ENCODE results near the gene RRP1.
A peak's percentile ranks its signal among the peaks of the same experiment; 100 is the strongest.

RRP1 gene

DNA sequence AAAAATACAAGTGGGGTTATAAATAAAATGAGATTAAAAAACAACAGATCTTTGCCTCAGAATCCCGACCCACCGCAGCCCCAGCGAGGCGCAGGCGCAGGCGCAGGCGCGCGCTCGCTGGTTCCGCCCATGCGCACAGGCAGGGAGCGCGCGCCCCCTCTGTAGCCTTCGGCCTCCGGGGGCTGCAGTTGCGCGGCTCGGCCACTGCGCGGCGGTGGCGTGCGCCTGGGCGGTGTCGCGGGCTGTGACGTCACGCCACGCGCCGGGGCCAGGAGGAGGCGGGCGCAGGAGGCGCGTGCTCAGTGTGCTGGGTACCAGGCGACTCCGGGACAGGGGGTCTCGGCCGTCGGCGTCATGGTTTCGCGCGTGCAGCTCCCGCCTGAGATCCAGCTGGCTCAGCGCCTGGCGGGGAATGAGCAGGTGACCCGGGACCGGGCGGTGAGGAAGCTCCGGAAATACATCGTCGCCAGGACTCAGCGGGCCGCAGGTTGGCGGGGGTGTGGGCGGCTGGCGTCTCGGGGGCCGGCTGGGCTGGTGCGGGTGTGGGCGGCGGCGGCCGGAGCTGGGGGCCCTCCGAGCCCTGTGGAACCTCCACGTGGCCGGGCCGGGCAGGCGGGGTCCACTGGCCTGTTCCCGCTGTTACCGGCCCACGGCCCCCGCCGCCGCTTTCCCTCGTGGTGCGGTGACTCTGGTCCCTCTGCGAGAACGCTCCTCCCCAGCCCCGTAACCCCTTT lies at the start of gene RRP1:
TSS of gene RRP1 (plus strand) at position 302 of the 734 bp plus-strand sequence. CDS start at position 355, 53 bp downstream.
- peak within 1 kb of the TSS; percentile 89 for H3K4me3 ChIP-seq (ENCODE audit: low read depth, low read length)

- no peak overlapping the region for H3K4me3 ChIP-seq (ENCODE audit: low read depth, low read length)
These were observed 49.5 kb upstream of the RRP1 start for GRCh38 chr21:43739621-43740435.

GRCh38 chr21:43740497-43741156 lies 48.8 kb upstream of the RRP1 start:
- no peak overlapping the region for H3K4me3 ChIP-seq (ENCODE audit: low read depth, low read length)

DNA sequence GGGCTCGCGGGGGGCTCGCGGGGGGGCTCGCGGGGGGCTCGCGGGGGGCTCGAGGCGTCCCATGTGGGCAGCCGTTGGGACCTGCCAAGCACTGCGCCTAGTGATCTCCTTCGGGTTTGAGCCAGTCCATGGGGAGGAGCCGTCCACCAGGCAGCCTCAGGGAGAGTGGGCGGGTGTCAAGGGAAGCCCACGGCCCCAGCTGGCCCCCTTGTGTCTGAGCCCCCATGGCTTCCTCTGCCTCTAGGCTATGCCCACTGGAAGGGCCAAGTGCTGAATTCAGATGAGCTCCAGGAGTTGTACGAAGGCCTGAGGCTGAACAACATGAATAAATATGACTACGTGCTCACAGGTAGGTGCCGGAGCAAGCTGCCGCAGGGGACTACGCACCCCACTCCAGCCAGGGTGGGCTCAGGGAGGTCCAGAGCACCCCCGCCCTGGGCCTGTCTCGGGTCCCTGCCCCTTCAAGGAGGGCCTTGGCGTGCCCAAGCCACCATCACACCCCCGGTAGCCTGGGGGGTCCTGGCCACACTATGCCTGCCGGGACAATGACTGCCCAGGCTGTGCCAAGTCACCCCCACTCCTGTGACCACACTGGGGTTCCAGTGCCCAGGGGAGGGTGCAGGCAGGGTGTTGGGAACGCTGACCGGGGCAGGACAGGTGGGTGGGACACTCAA lies 47.8 kb upstream of the RRP1 start:
- no peak overlapping the region for H3K4me3 ChIP-seq (ENCODE audit: low read depth, low read length)

DNA sequence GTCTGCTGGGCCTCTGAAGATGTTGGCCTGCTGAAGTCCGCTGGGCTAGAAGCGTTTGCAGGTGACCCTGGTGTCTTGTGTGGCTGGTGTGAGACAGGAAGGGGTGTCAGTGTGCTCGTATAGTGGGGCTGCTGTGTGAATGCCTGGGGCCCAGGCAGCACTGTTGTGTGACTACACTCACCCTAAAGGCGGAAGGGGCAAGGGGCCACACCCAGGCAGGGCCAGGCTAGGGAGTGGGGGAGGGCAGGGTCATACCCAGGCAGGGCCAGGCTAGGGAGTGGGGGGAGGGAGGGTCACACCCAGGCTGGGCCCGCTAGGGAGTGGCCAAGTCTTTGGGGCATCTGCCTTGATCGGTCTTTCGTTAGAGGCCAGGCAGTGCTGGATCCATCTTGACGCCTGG lies 45.4 kb upstream of the RRP1 start:
- no peak overlapping the region for H3K4me3 ChIP-seq (ENCODE audit: low read depth, low read length)

- no peak overlapping the region for H3K4me3 ChIP-seq (ENCODE audit: low read depth, low read length)
These were observed 44.7 kb upstream of the RRP1 start for GRCh38 chr21:43744725-43745124.

GRCh38 chr21:43745772-43746517 lies 43.4 kb upstream of the RRP1 start:
- no peak overlapping the region for H3K4me3 ChIP-seq (ENCODE audit: low read depth, low read length)

GRCh38 chr21:43748622-43749021 lies 40.8 kb upstream of the RRP1 start:
- H3K4me3 ChIP-seq (ENCODE audit: low read depth, low read length): no peak overlapping the region

DNA sequence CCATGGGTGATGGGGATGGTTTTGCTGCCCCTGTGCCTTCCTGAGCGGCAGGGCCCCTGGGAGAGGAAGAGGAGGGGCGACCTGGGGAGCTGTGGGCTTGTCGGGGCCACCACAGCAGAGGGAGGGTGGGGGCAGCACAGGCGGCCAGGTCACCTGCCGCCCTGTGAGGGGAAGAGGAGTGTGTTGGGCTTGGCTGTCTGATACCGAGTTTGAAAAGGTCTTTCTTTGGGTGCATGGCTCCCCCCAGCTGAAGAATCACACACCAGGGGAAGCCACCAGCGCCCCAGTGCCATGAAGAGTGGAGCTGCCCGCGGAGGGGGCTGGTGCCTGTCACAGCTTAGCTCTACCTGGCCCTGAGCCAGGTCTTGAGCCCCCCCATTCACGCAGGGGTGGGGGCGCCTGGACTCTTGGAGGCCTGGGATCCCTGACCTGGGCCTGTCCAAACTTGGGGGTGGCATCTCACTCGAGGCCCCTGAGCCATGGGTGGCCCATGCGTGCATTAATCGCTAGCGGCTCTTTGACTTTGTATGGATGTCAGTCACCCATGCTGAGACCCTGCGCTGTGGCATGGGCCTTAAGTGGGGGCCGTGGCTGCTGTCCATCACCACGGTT lies 39.6 kb upstream of the RRP1 start:
- no peak overlapping the region for H3K4me3 ChIP-seq (ENCODE audit: low read depth, low read length)

DNA sequence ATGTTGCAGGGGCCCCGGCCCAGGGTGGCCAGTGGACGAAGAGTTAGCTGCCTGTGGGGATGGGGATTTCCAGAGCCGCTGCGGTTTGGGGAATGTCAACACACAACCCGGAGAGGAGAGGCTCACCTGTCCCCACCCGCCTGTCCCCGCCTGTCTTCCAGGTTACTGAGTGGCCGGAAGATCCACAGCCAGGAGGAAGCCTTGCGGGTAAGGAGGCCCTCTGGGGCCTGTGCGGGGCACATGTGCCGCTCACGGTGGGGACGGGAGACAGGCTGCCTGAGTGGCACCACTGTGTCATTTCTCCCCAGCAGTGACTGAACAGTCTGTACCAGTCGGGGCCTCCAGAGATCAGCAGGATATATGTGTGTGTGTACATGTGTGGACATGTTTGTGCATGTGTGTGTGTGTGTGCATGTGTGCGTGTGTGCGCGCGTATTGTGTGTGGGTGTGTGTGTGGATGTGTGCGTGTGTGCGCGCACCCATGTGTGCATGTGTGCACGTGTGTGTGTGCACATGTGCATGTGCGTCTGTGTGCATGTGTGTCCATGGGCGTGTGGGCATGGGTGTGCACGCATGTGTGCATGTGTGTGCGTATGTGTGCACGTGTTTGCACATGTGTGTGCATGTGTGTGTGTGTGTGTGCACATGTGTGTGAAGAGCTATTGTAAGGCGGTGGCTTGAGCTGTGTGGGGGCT lies 38.9 kb upstream of the RRP1 start:
- H3K4me3 ChIP-seq (ENCODE audit: low read depth, low read length): no peak overlapping the region

- no peak overlapping the region for H3K4me3 ChIP-seq (ENCODE audit: low read depth, low read length)
These were observed 37.3 kb upstream of the RRP1 start for GRCh38 chr21:43751955-43752591.

- H3K4me3 ChIP-seq (ENCODE audit: low read depth, low read length): no peak overlapping the region
These were observed 36.5 kb upstream of the RRP1 start for GRCh38 chr21:43752758-43753438.

DNA sequence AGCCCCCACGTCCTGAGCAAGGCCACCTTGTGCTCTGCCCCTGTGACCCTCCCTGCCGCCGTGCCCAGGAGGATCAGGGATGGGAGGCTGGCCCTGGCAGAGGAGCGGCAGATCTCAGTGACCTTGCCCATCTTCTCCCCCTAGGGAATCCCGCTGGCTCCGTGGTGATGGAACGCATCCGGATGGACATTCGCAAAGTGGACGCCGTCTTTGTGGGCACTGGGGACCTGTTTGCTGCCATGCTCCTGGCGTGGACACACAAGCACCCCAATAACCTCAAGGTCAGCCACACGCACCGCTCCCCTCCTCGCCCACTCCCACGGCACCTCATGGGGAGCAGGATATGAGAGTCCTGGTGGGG lies 36.0 kb upstream of the RRP1 start:
- H3K4me3 ChIP-seq (ENCODE audit: low read depth, low read length): no peak overlapping the region

GRCh38 chr21:43754948-43755781 lies 34.2 kb upstream of the RRP1 start:
- no peak overlapping the region for H3K4me3 ChIP-seq (ENCODE audit: low read depth, low read length)

DNA sequence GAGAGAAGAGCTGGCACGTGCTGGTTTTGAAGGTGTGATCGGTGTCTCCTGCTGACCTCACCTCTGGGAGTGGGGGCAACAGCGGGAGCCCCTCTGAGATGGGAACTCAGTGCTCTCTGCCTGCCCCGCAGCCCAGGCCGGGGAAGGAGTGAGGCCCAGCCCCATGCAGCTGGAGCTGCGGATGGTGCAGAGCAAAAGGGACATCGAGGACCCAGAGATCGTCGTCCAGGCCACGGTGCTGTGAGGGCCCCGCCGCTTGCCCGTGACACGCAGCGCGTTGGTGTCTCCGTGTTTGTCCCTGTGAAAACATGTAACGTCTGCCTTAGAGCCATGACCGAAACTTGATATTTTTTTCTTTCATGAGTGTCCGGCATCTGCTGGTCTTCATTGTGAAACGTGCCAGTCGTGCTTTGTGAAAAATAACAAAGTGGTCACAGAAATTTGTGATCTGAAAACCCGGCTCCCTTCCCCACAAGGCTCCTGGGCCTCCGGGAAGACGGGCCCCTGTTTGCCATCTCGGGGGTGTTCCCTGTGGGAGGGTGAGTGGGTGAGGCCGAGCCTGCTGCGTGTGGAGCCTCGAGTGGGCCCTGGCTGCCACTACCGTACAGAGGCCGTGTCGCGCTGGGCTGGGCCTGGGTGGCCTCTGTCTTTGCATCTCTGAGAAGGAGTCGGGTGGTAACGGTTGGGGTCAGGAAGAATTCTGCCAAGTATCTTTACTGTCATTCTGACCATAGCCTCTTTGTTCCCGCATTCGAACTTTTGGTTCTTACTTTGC lies 33.4 kb upstream of the RRP1 start:
- H3K4me3 ChIP-seq (ENCODE audit: low read depth, low read length): no peak overlapping the region

DNA sequence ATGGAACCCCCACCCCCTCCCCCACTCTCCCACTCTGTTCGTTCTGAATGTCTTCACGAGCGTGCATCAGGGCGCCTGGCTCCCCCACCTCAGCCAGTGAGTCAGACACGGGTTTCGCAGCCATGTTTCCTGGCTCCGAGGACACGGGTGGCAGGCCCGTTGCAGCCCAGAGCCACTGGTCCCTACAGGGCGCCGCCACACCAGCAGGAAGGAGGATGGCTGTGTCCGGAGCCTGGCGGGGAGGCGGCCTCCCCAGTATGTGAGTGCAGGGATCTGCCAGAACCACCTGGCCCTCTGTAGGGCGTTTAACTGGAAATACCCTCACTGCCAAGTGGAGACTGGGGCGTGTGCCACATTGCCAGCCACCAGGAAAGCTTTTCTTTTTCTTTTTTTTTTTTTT lies 31.8 kb upstream of the RRP1 start:
- H3K4me3 ChIP-seq (ENCODE audit: low read depth, low read length): no peak overlapping the region

GRCh38 chr21:43758111-43758641 lies 31.2 kb upstream of the RRP1 start:
- H3K4me3 ChIP-seq (ENCODE audit: low read depth, low read length): no peak overlapping the region

Data from iPS-11a (cell line).